IMR-90 (cell line): Measurements from ENCODE around the gene RALGAPA2.

Experiments
- CEBPB ChIP-seq: IDR thresholded peaks from 2 replicates; pipeline ENCODE4 v1.6.1; 2012; ENCODE audit warnings: low read depth, low read length, improper control_type of control experiment
- CTCF ChIP-seq: conservative IDR thresholded peaks from 2 replicates; pipeline ENCODE4 v1.5.1; 2012; ENCODE audit warnings: mild to moderate bottlenecking, low read depth, low read length, improper control_type of control experiment
- ELK1 ChIP-seq: fragments of 150-350 bp; IDR thresholded peaks from 2 replicates; pipeline ENCODE4 v1.6.1; 2016; ENCODE audit warnings: low read depth, mild to moderate bottlenecking, low read length, moderate library complexity, borderline replicate concordance
- MXI1 ChIP-seq: IDR thresholded peaks from 2 replicates; pipeline ENCODE4 v1.6.1; 2012; ENCODE audit warnings: low read depth, mild to moderate bottlenecking, low read length, moderate library complexity, borderline replicate concordance
- NFE2L2 ChIP-seq: fragments of 150-350 bp; IDR thresholded peaks from 2 replicates; pipeline ENCODE4 v1.6.1; 2016; ENCODE audit warnings: low read depth, mild to moderate bottlenecking, low read length
- POLR2A ChIP-seq: IDR thresholded peaks from 2 replicates; pipeline ENCODE4 v1.6.1; 2012; ENCODE audit warnings: mild to moderate bottlenecking, low read depth, low read length
- RFX5 ChIP-seq: IDR thresholded peaks from 2 replicates; pipeline ENCODE4 v1.8.0; 2012; ENCODE audit warnings: low read depth, mild to moderate bottlenecking, low read length, moderate library complexity
- USF2 ChIP-seq: fragments of 150-350 bp; IDR thresholded peaks from 2 replicates; pipeline ENCODE4 v1.6.1; 2017; ENCODE audit warnings: mild to moderate bottlenecking, antibody characterized with exemption, low read length, low read depth

GRCh38 chr20:20525214-20525613 is 187.2 kb downstream of the RALGAPA2 start:
- no peak for TF ChIP-seq CTCF
- no peak for TF ChIP-seq POLR2A
- TF ChIP-seq CEBPB: no peak
- TF ChIP-seq USF2: no peak
- no peak for TF ChIP-seq ELK1
- TF ChIP-seq MXI1: no peak
- TF ChIP-seq RFX5: no peak
- no peak for TF ChIP-seq NFE2L2
